H1 (cell line): ENCODE results near the gene SEMA4C. TPM values are rescaled to one million over a fixed set of nuclear protein-coding genes. Genes with fewer than 3 reads are reported as not detected.

Experiments
- CTCF ChIA-PET: fragments of 300-600 bp; sonication (Branson Sonifier 250); formaldehyde crosslinking; loops from one replicate; lab custom pipeline; 2021; ENCODE audit not compliant: partially characterized antibody; lab: Charles Lee
- POLR2A ChIA-PET: fragments of 300-600 bp; sonication (Branson Sonifier 250); formaldehyde crosslinking; loops from one replicate; lab custom pipeline; 2021; ENCODE audit warnings: inconsistent platforms; ENCODE audit not compliant: partially characterized antibody; lab: Charles Lee
- DNase-seq, 2 experiments: peaks; one replicate each; pipeline versions ENCODE4 v3.0.0 to v3.0.0-alpha.2; 2010 to 2022; ENCODE audit warnings: low spot score in 2 of 2, low read depth in 1 of 2, mixed read lengths in 1 of 2
- FAIRE-seq: peaks from 2 replicates; lab custom pipeline; 2011; peaks lifted over from hg19 to GRCh38; lab: Jason Lieb, UNC
- H2AFZ ChIP-seq: 2 replicates; pipeline ENCODE4 v1.8.1; 2012; ENCODE audit warnings: low read length, inconsistent platforms
- H2AK5ac ChIP-seq: 2 replicates; pipeline ENCODE4 v1.6.1; 2013; ENCODE audit warnings: low read depth, low read length
- H2BK120ac ChIP-seq: replicated peaks from 2 replicates; pipeline ENCODE3; 2013; ENCODE audit warnings: low read depth, low read length, inconsistent platforms
- H2BK12ac ChIP-seq: 2 replicates; pipeline ENCODE4 v1.6.1; 2013; ENCODE audit warnings: low read depth, low read length
- H2BK15ac ChIP-seq: 2 replicates; pipeline ENCODE4 v1.6.1; 2013; ENCODE audit warnings: low read length
- H2BK20ac ChIP-seq: 2 replicates; pipeline ENCODE4 v1.6.1; 2013; ENCODE audit warnings: low read length
- H2BK5ac ChIP-seq: 2 replicates; pipeline ENCODE4 v1.6.1; 2013; ENCODE audit warnings: low read depth, low read length
- H3K14ac ChIP-seq: 2 replicates; pipeline ENCODE4 v1.6.1; 2013; ENCODE audit warnings: inconsistent platforms; ENCODE audit not compliant: insufficient read length
- H3K18ac ChIP-seq: 2 replicates; pipeline ENCODE4 v1.6.1; 2013; ENCODE audit warnings: low read length; ENCODE audit errors: extremely low read depth
- H3K23ac ChIP-seq: 2 replicates; pipeline ENCODE4 v1.6.1; 2013; ENCODE audit warnings: inconsistent platforms; ENCODE audit not compliant: insufficient read length
- H3K23me2 ChIP-seq: 2 replicates; pipeline ENCODE4 v1.6.1; 2013; ENCODE audit warnings: low read depth, low read length
- H3K27ac ChIP-seq: 2 replicates; pipeline ENCODE4 v1.6.1; 2011; ENCODE audit warnings: low read depth, low read length, inconsistent platforms
- H3K27me3 ChIP-seq, 4 experiments: replicated peaks in 1 of 4; 1 replicate in 1 of 4; 2 replicates in 3 of 4; pipeline versions ENCODE4 v1.6.1 to v1.8.1; 2011 to 2013; ENCODE audit warnings: low read length in 3 of 4, mild to moderate bottlenecking in 3 of 4, inconsistent platforms in 2 of 4, mixed read lengths in 2 of 4, moderate library complexity in 1 of 4; ENCODE audit not compliant: control insufficient read depth in 3 of 4, insufficient read depth in 3 of 4; ENCODE audit errors: extremely low read depth in 1 of 4
- H3K36me3 ChIP-seq, 4 experiments: 2 replicates each; pipeline versions ENCODE4 v1.6.1 to v1.8.1; 2011 to 2013; ENCODE audit warnings: mild to moderate bottlenecking in 4 of 4, low read length in 3 of 4, moderate library complexity in 2 of 4, control low read depth in 1 of 4, inconsistent platforms in 1 of 4; ENCODE audit not compliant: insufficient read depth in 4 of 4, control insufficient read depth in 2 of 4
- H3K4ac ChIP-seq: replicated peaks from 2 replicates; pipeline ENCODE3; 2013; ENCODE audit warnings: low read length, low read depth, mixed read lengths, inconsistent platforms; ENCODE audit not compliant: insufficient read length
- H3K4me1 ChIP-seq, 4 experiments: replicated peaks in 1 of 4; 1 replicate in 1 of 4; 2 replicates in 3 of 4; pipeline versions ENCODE4 v1.6.1 to v1.8.1; 2011 to 2013; ENCODE audit warnings: low read length in 3 of 4, inconsistent platforms in 2 of 4, mixed read lengths in 1 of 4; ENCODE audit not compliant: insufficient read depth in 4 of 4, control insufficient read depth in 3 of 4
- H3K4me2 ChIP-seq, 2 experiments: 2 replicates each; pipeline versions ENCODE4 v1.6.1 to v1.8.1; 2011 to 2013; ENCODE audit warnings: low read depth in 2 of 2, low read length in 2 of 2, control low read depth in 1 of 2, inconsistent platforms in 1 of 2, mild to moderate bottlenecking in 1 of 2; ENCODE audit not compliant: insufficient read depth in 1 of 2
- H3K4me3 ChIP-seq, 4 experiments: fragments of 200-600, 300-600 bp in 1 of 4; sonication (generic), shearing (Covaris generic), sonication (Bioruptor Twin) in 1 of 4; 2 replicates each; pipeline versions ENCODE4 v1.5.1 to v1.8.1; 2011 to 2016; ENCODE audit warnings: low read length in 4 of 4, low read depth in 3 of 4, control low read depth in 2 of 4, inconsistent platforms in 2 of 4, mild to moderate bottlenecking in 2 of 4, mixed read lengths in 1 of 4, moderate library complexity in 1 of 4; ENCODE audit not compliant: insufficient read depth in 2 of 4; ENCODE audit errors: extremely low read depth in 1 of 4
- H3K56ac ChIP-seq: replicated peaks from 2 replicates; pipeline ENCODE3; 2013; ENCODE audit warnings: low read depth, mild to moderate bottlenecking, mixed read lengths, low read length, inconsistent platforms; ENCODE audit not compliant: insufficient read length
- H3K79me1 ChIP-seq: 2 replicates; pipeline ENCODE4 v1.6.1; 2013; ENCODE audit warnings: low read depth, low read length, control low read depth
- H3K79me2 ChIP-seq, 2 experiments: 2 replicates each; pipeline versions ENCODE4 v1.6.1 to v1.8.1; 2012 to 2013; ENCODE audit warnings: low read length in 2 of 2, mild to moderate bottlenecking in 2 of 2, inconsistent platforms in 1 of 2; ENCODE audit not compliant: insufficient read depth in 2 of 2, control insufficient read depth in 1 of 2
- H3K9ac ChIP-seq, 4 experiments: replicated peaks in 1 of 4; 1 replicate in 1 of 4; 2 replicates in 3 of 4; pipeline versions ENCODE4 v1.6.1 to v1.8.1; 2011 to 2013; ENCODE audit warnings: low read depth in 3 of 4, low read length in 3 of 4, control low read depth in 2 of 4, mild to moderate bottlenecking in 2 of 4, moderate library complexity in 2 of 4, inconsistent platforms in 1 of 4; ENCODE audit errors: extremely low read depth in 1 of 4
- H3K9me3 ChIP-seq, 2 experiments: 2 replicates each; pipeline versions ENCODE4 v1.6.1 to v1.8.1; 2012 to 2013; ENCODE audit warnings: mild to moderate bottlenecking in 2 of 2, moderate library complexity in 2 of 2, control low read depth in 1 of 2, inconsistent platforms in 1 of 2, low read depth in 1 of 2, low read length in 1 of 2, mixed read lengths in 1 of 2; ENCODE audit not compliant: insufficient read depth in 2 of 2
- H4K20me1 ChIP-seq, 2 experiments: replicated peaks in 1 of 2; 2 replicates each; pipeline versions ENCODE3 to v1.8.1; 2011 to 2013; ENCODE audit warnings: inconsistent platforms in 2 of 2, low read length in 2 of 2, mild to moderate bottlenecking in 1 of 2; ENCODE audit not compliant: insufficient read depth in 2 of 2, control insufficient read depth in 1 of 2
- H4K5ac ChIP-seq: 2 replicates; pipeline ENCODE4 v1.6.1; 2013; ENCODE audit warnings: low read length, low read depth, mixed read lengths, inconsistent platforms; ENCODE audit not compliant: insufficient read length
- H4K8ac ChIP-seq: 2 replicates; pipeline ENCODE4 v1.8.0; 2013; ENCODE audit warnings: mild to moderate bottlenecking, moderate library complexity, low read length, inconsistent platforms; ENCODE audit not compliant: insufficient read depth; ENCODE audit errors: extremely low read depth
- H4K91ac ChIP-seq: replicated peaks from 2 replicates; pipeline ENCODE3; 2013; ENCODE audit warnings: low read length, mixed read lengths, inconsistent platforms; ENCODE audit not compliant: insufficient read length
- CTCF ChIP-seq, 3 experiments: IDR thresholded peaks; 1 replicate in 2 of 3; 2 replicates in 1 of 3; pipeline versions ENCODE4 v1.5.1 to v1.6.1; 2011; ENCODE audit warnings: low read length in 3 of 3, mild to moderate bottlenecking in 3 of 3, inconsistent platforms in 2 of 3, low read depth in 1 of 3, moderate library complexity in 1 of 3; ENCODE audit not compliant: insufficient read depth in 1 of 3; ENCODE audit errors: control extremely low read depth in 1 of 3
- KDM4A ChIP-seq: IDR thresholded peaks from one replicate; pipeline ENCODE4 v1.7.1; 2012; ENCODE audit warnings: low read depth, mild to moderate bottlenecking, moderate library complexity, low read length, inconsistent platforms; ENCODE audit not compliant: severe bottlenecking
- MAX ChIP-seq: IDR thresholded peaks from 2 replicates; pipeline ENCODE4 v1.6.1; 2012; ENCODE audit warnings: inconsistent platforms
- NRF1 ChIP-seq: IDR thresholded peaks from 2 replicates; pipeline ENCODE4 v1.6.1; 2011; ENCODE audit warnings: mild to moderate bottlenecking, low read depth, low read length, improper control_type of control experiment
- SP4 ChIP-seq: IDR thresholded peaks from 2 replicates; pipeline ENCODE4 v1.6.1; 2012; ENCODE audit warnings: low read length, inconsistent platforms
- WGBS, 2 experiments: shearing (Covaris generic) in 1 of 2; methylation state at CpG; one replicate each; pipeline versions ENCODE4 v1.1.6 to v1.1.7; 2013 to 2015; ENCODE audit warnings: low lambda C conversion rate in 2 of 2, mixed read lengths in 2 of 2, inconsistent platforms in 1 of 2, low coverage in 1 of 2, missing lambda C conversion rate in 1 of 2; ENCODE audit not compliant: insufficient replicate concordance in 2 of 2, insufficient coverage in 1 of 2, insufficient read length in 1 of 2; ENCODE audit errors: extremely low coverage in 1 of 2, missing lambda C conversion rate in 1 of 2; 5-methylcytosine and 5-hydroxymethylcytosine counted together
- polyA plus RNA-seq, 7 experiments: library from polyadenylated mRNA; depleted of rRNA in 3 of 7; stranded (reverse) in 5 of 7; unstranded in 2 of 7; fragments of >200 nt in 5 of 7; fragments of 200-250 nt in 2 of 7; gene quantifications; 1 replicate in 5 of 7; 2 replicates in 1 of 7; 4 replicates in 1 of 7; pipeline versions ENCODE4 v1.2.1 to v1.2.3, GENCODE V29; 2011 to 2013; ENCODE audit warnings: missing spikeins in 2 of 7, mixed read lengths in 2 of 7
- total RNA-seq: library from RNA; stranded (reverse); fragmentation: NEBNext Ultra II Directional; extraction: Animal tissue kit (Norgen Biotek cat#: 25700); gene quantifications from 2 replicates; pipeline ENCODE4 v1.2.1, GENCODE V29; 2021
- TF ChIP-seq, protein P1 (sequence below): IDR thresholded peaks from 2 replicates; pipeline ENCODE4 v1.6.1; 2012; ENCODE audit warnings: inconsistent platforms

Gene SEMA4C
- total and polyA plus RNA-seq, 2 of the 8 experiments (the other 6 are each of a cell fraction or from before 2014, with no cell fraction given): 47.5 to 67.3 TPM

GRCh38 chr2:96882230-96882629 lies 12.3 kb upstream of the SEMA4C start:
- Histone ChIP-seq H3K4me1 (peaks cover 3 to 22% (median 12%) of the 10 kb centered on the region in 4 experiments), H2BK120ac (peak overlapping the region; percentile 63), H3K18ac (peak overlapping the region; percentile 99), H4K91ac (peak overlapping the region; percentile 99), H4K5ac (peak overlapping the region; percentile 77), H3K4me3 (no peak overlapping the region; a peak in 1 of 8 replicates), H3K4ac (peak overlapping the region; percentile 25), H2AFZ (0 out of 2 replicates have a peak overlapping the region, but pooled peaks have one; percentile 68), H3K9ac (no peak overlapping the region), H2BK5ac (peak overlapping the region; percentile 95; the same call in 1 of the 2 replicates), H3K79me1 (no peaks in the 10 kb centered on the region), H3K27me3 (peaks cover 0 to 2% (median under 1%) of the 10 kb centered on the region in 4 experiments; a peak in 2 of 7 replicates), H4K8ac (peak overlapping the region; percentile 39; the same call in 1 of the 2 replicates), H3K4me2 (peak overlapping the region; percentile 49 to 74; a peak in 2 of 4 replicates), H3K27ac (peak overlapping the region; percentile 38; the same call in 1 of the 2 replicates), H3K14ac (peak overlapping the region; percentile 11), H2BK15ac (peak overlapping the region; percentile 98; the same call in 1 of the 2 replicates), H4K20me1 (no peaks in the 10 kb centered on the region), H3K56ac (no peak overlapping the region), H2BK12ac (peak overlapping the region; percentile 100), H3K79me2 (no peaks in the 10 kb centered on the region), H2AK5ac (peak overlapping the region; percentile 91; the same call in 1 of the 2 replicates), H3K23me2 (peaks cover 2% of the 10 kb centered on the region; the same call in 1 of the 2 replicates), H3K23ac (no peak overlapping the region), H3K36me3 (no peaks in the 10 kb centered on the region), H3K9me3 (no peaks in the 10 kb centered on the region), H2BK20ac (peak overlapping the region; percentile 99)
- DNase-seq (peak in 1 of 2 experiments; percentile 70), FAIRE-seq (no peak)
- no peak for TF ChIP-seq KDM4A
- TF ChIP-seq SP4: no peak
- TF ChIP-seq MAX: peak; percentile 46
- TF ChIP-seq, protein P1, sequence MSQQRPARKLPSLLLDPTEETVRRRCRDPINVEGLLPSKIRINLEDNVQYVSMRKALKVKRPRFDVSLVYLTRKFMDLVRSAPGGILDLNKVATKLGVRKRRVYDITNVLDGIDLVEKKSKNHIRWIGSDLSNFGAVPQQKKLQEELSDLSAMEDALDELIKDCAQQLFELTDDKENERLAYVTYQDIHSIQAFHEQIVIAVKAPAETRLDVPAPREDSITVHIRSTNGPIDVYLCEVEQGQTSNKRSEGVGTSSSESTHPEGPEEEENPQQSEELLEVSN: peak; percentile 38; the same call in 1 of the 2 replicates
- no peak for TF ChIP-seq CTCF (IDR thresholded peaks at IDR 0.05; ENCODE audit: control extremely low read depth in 1 of 3, insufficient read depth in 1 of 3, low read depth in 1 of 3, low read length in 3 of 3)
- no peak for TF ChIP-seq NRF1
- POLR2A ChIA-PET: interaction anchor here (0.9 to 4.9 kb wide), 5 partner anchors 9 to 67 kb away, joined by 3 to 25 read pairs (median 10); partner anchors contain the start of gene ANKRD39
- CTCF ChIA-PET: interaction anchor here (0.7 to 4.1 kb wide), 7 partner anchors 8 to 77 kb away, joined by 3 to 27 read pairs (median 3); partner anchors contain the start of gene SEMA4C
- WGBS, 2 experiments: 46% methylated on average over 11 of the region's 12 CpGs; no CpG with 5 or more reads in 1 of the 2 experiments
